Measurements from ENCODE around the gene EOLA2. TPM values are rescaled to one million over a fixed set of nuclear protein-coding genes. Genes with fewer than 3 reads are reported as not detected.

The EOLA2 gene
- total RNA-seq, 1 donor from 2014 or later = 11.2 TPM

GRCh38 chrX:149916745-149917392 lies 21.4 kb downstream of the EOLA2 start:
- H3K27ac ChIP-seq = no peak overlapping the region
- DNase-seq (ENCODE audit: low spot score) = no peak
- H3K79me2 ChIP-seq (ENCODE audit: low read depth) = no peaks in the 10 kb centered on the region
- peaks cover 10% of the 10 kb centered on the region for H3K9me3 ChIP-seq (ENCODE audit: low read depth)
- H3F3A ChIP-seq (ENCODE audit: low read depth) = peaks cover 6% of the 10 kb centered on the region
- no peak overlapping the region for H3K4me2 ChIP-seq
- H3K4me1 Mint-ChIP-seq = no peaks in the 10 kb centered on the region
- no peak overlapping the region for H3K9ac ChIP-seq
- no peaks in the 10 kb centered on the region for H3K4me1 ChIP-seq
- no peaks in the 10 kb centered on the region for H3K27me3 ChIP-seq
- H4K20me1 ChIP-seq (ENCODE audit: low read depth) = no peaks in the 10 kb centered on the region
- no peaks in the 10 kb centered on the region for H3K36me3 ChIP-seq
- H3K27ac Mint-ChIP-seq = no peak overlapping the region
- H3K36me3 Mint-ChIP-seq = no peaks in the 10 kb centered on the region
- no peaks in the 10 kb centered on the region for H3K27me3 Mint-ChIP-seq (ENCODE audit: insufficient read depth, low read depth)
- TF ChIP-seq EZH2 (IDR thresholded peaks at IDR 0.05) (no peak), CTCF (IDR thresholded peaks at IDR 0.05) (no peak), EZH2phosphoT487 (IDR thresholded peaks at IDR 0.05) (no peak)
- peaks cover 9% of the 10 kb centered on the region for H3K9me3 Mint-ChIP-seq
- no peak overlapping the region for H3K4me3 ChIP-seq
- H2AFZ ChIP-seq (replicated peaks) = no peak overlapping the region
- no peak overlapping the region for H3K4me3 Mint-ChIP-seq

GRCh38 chrX:149910178-149910695 lies 28.1 kb downstream of the EOLA2 start:
- no peaks in the 10 kb centered on the region for H3K36me3 ChIP-seq
- Mint-ChIP-seq H3K36me3 (no peaks in the 10 kb centered on the region), H3K27me3 (ENCODE audit: insufficient read depth, low read depth) (peaks cover 5% of the 10 kb centered on the region), H3K27ac (no peak overlapping the region), H3K4me1 (no peaks in the 10 kb centered on the region), H3K9me3 (peaks cover 10% of the 10 kb centered on the region), H3K4me3 (no peak overlapping the region)
- H3K4me3 ChIP-seq = no peak overlapping the region
- no peak overlapping the region for H3K4me2 ChIP-seq
- H3K27me3 ChIP-seq = no peaks in the 10 kb centered on the region
- no peaks in the 10 kb centered on the region for H3K79me2 ChIP-seq (ENCODE audit: low read depth)
- peaks cover 16% of the 10 kb centered on the region for H3F3A ChIP-seq (ENCODE audit: low read depth)
- no peak for DNase-seq (ENCODE audit: low spot score)
- no peak overlapping the region for H3K9ac ChIP-seq
- peaks cover 5% of the 10 kb centered on the region for H3K9me3 ChIP-seq (ENCODE audit: low read depth)
- no peaks in the 10 kb centered on the region for H3K4me1 ChIP-seq
- H3K27ac ChIP-seq = no peak overlapping the region
- H4K20me1 ChIP-seq (ENCODE audit: low read depth) = no peaks in the 10 kb centered on the region
- H2AFZ ChIP-seq (replicated peaks) = no peak overlapping the region
- no peak for TF ChIP-seq EZH2phosphoT487 (IDR thresholded peaks at IDR 0.05)
- no peak for TF ChIP-seq CTCF (IDR thresholded peaks at IDR 0.05)
- no peak for TF ChIP-seq EZH2 (IDR thresholded peaks at IDR 0.05)

GRCh38 chrX:149909324-149910177 lies 28.7 kb downstream of the EOLA2 start:
- Mint-ChIP-seq H3K9me3 (peaks cover 10% of the 10 kb centered on the region), H3K27me3 (ENCODE audit: insufficient read depth, low read depth) (peaks cover 5% of the 10 kb centered on the region)
- TF ChIP-seq CTCF (IDR thresholded peaks at IDR 0.05) (no peak), EZH2phosphoT487 (IDR thresholded peaks at IDR 0.05) (no peak), EZH2 (IDR thresholded peaks at IDR 0.05) (no peak)

More at GRCh38 chrX:149909324-149910177, 28.7 kb downstream of the EOLA2 start:
- no peak overlapping the region for H3K4me3 ChIP-seq
- H3K27me3 ChIP-seq = no peaks in the 10 kb centered on the region
- no peaks in the 10 kb centered on the region for H3K4me1 ChIP-seq
- no peak overlapping the region for H2AFZ ChIP-seq (replicated peaks)
- H3K9ac ChIP-seq = no peak overlapping the region
- H3K27ac ChIP-seq = no peak overlapping the region
- no peak for DNase-seq (ENCODE audit: low spot score)
- H3K9me3 ChIP-seq (ENCODE audit: low read depth) = peaks cover 5% of the 10 kb centered on the region
- H3K36me3 ChIP-seq = no peaks in the 10 kb centered on the region
- no peak overlapping the region for H3K27ac Mint-ChIP-seq
- H3F3A ChIP-seq (ENCODE audit: low read depth) = peaks cover 16% of the 10 kb centered on the region
- H3K4me1 Mint-ChIP-seq = no peaks in the 10 kb centered on the region
- no peak overlapping the region for H3K4me2 ChIP-seq
- H4K20me1 ChIP-seq (ENCODE audit: low read depth) = no peaks in the 10 kb centered on the region
- no peaks in the 10 kb centered on the region for H3K36me3 Mint-ChIP-seq
- H3K79me2 ChIP-seq (ENCODE audit: low read depth) = no peaks in the 10 kb centered on the region
- no peak overlapping the region for H3K4me3 Mint-ChIP-seq
